GM12892 (cell line): ENCODE results near the gene DHRS7C.

Experiments
- POLR2A ChIP-seq: IDR thresholded peaks from 2 replicates; pipeline ENCODE4 v1.6.1; 2011; ENCODE audit warnings: low read depth, low read length, control low read depth
- POLR2AphosphoS5 ChIP-seq: IDR thresholded peaks from 2 replicates; pipeline ENCODE4 v1.6.1; 2011; ENCODE audit warnings: low read depth, low read length, control low read depth
- TAF1 ChIP-seq: IDR thresholded peaks from 2 replicates; pipeline ENCODE4 v1.6.1; 2011; ENCODE audit warnings: low read depth, mild to moderate bottlenecking, control low read depth, low read length, borderline replicate concordance

DNA sequence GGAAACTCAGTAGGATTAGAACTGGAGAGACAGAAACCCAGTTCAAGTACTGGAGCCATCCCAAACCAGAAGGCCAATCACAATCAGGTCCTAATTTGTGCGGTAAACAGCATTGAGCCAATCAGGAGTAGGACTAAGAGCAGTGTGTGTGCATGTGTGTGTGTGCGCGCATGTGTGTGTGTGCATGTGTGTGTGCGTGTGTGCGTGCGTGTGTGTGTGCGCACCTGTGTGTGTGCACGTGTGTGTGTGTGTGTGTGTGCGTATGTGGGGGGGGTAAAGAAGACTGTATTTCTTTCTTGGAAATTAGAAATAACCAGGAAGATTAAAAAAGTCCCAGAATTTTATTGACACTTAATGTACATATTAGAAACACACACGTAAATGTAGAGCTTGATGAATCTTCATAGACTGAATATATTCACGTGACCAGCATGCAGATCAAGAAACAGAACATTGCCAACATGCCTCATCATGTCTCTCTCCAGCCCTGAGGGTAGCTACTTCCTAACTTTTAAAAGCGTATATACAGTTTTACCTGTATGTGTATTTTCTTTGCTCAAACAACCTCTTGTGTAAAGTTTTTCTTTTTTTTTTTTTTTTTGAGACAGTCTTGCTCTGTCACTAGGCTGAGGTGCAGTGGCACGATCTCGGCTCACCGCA lies 919 bp upstream of the DHRS7C start:
- no peak for TF ChIP-seq POLR2AphosphoS5
- no peak for TF ChIP-seq POLR2A
- TF ChIP-seq TAF1 = no peak
